Neuronal stem cell (in vitro differentiated cells): ENCODE results near the gene SMIM32.

ENCODE experiments used
- DNase-seq: peaks from one replicate; pipeline ENCODE4 v3.0.0-alpha.2; 2013; ENCODE audit warnings: low spot score
- H2AFZ ChIP-seq: one replicate; pipeline ENCODE4 v1.6.1; 2013; ENCODE audit warnings: mild to moderate bottlenecking, low read length, inconsistent platforms
- H2AK5ac ChIP-seq: 2 replicates; pipeline ENCODE4 v1.6.1; 2013; ENCODE audit warnings: low read depth, mild to moderate bottlenecking, inconsistent platforms, low read length, moderate library complexity, mixed read lengths
- H2BK120ac ChIP-seq: 2 replicates; pipeline ENCODE4 v1.6.1; 2013; ENCODE audit warnings: low read depth, mild to moderate bottlenecking, inconsistent platforms, low read length, moderate library complexity, mixed read lengths
- H2BK12ac ChIP-seq: one replicate; pipeline ENCODE4 v1.6.1; 2013; ENCODE audit warnings: low read length, inconsistent platforms
- H2BK15ac ChIP-seq: 2 replicates; pipeline ENCODE4 v1.6.1; 2013; ENCODE audit warnings: mild to moderate bottlenecking, low read length, inconsistent platforms, mixed read lengths
- H2BK5ac ChIP-seq: one replicate; pipeline ENCODE4 v1.6.1; 2013; ENCODE audit warnings: inconsistent platforms, mild to moderate bottlenecking, low read length, moderate library complexity
- H3K14ac ChIP-seq: one replicate; pipeline ENCODE4 v1.6.1; 2013; ENCODE audit warnings: low read length, inconsistent platforms
- H3K18ac ChIP-seq: 2 replicates; pipeline ENCODE4 v1.6.1; 2013; ENCODE audit warnings: low read length, inconsistent platforms
- H3K23ac ChIP-seq: 2 replicates; pipeline ENCODE4 v1.6.1; 2013; ENCODE audit warnings: low read depth, mild to moderate bottlenecking, mixed read lengths, low read length, inconsistent platforms; ENCODE audit not compliant: poor library complexity
- H3K27ac ChIP-seq: replicated peaks from 3 replicates; pipeline ENCODE4 v1.5.1; 2013; ENCODE audit warnings: low read length, inconsistent platforms
- H3K27me3 ChIP-seq, 3 experiments: 2 replicates each; pipeline ENCODE4 v1.6.1; 2013; ENCODE audit warnings: low read length in 3 of 3, mild to moderate bottlenecking in 2 of 3, inconsistent platforms in 1 of 3, low read depth in 1 of 3, mixed read lengths in 1 of 3, moderate library complexity in 1 of 3; ENCODE audit not compliant: control insufficient read depth in 3 of 3, insufficient read depth in 3 of 3
- H3K36me3 ChIP-seq, 2 donors: replicated peaks in 1 of 2; 2 replicates each; pipeline ENCODE4 v1.6.1; 2013; ENCODE audit warnings: low read length in 2 of 2; ENCODE audit not compliant: control insufficient read depth in 2 of 2, insufficient read depth in 2 of 2
- H3K4ac ChIP-seq: 2 replicates; pipeline ENCODE4 v1.6.1; 2013; ENCODE audit warnings: inconsistent platforms, mild to moderate bottlenecking, low read length, moderate library complexity
- H3K4me1 ChIP-seq, 2 donors: 1 replicate in 1 of 2; 2 replicates in 1 of 2; pipeline ENCODE4 v1.6.1; 2013; ENCODE audit warnings: low read length in 2 of 2, low read depth in 1 of 2; ENCODE audit not compliant: control insufficient read depth in 2 of 2, insufficient read depth in 1 of 2
- H3K4me2 ChIP-seq: one replicate; pipeline ENCODE4 v1.6.1; 2013; ENCODE audit warnings: mild to moderate bottlenecking, low read length, inconsistent platforms; ENCODE audit not compliant: insufficient read depth, poor library complexity, severe bottlenecking
- H3K4me3 ChIP-seq, 2 donors: 2 replicates each; pipeline ENCODE4 v1.5.1; 2013; ENCODE audit warnings: low read length in 2 of 2, mild to moderate bottlenecking in 2 of 2, inconsistent platforms in 1 of 2, moderate library complexity in 1 of 2
- H3K79me1 ChIP-seq: one replicate; pipeline ENCODE4 v1.6.1; 2013; ENCODE audit warnings: low read depth, mild to moderate bottlenecking, inconsistent platforms, low read length, moderate library complexity
- H3K9ac ChIP-seq: one replicate; pipeline ENCODE4 v1.6.1; 2013; ENCODE audit warnings: mild to moderate bottlenecking, low read depth, low read length, inconsistent platforms; ENCODE audit not compliant: poor library complexity
- H3K9me3 ChIP-seq, 2 donors: replicated peaks in 1 of 2; 2 replicates each; pipeline versions ENCODE3 to v1.6.1; 2013; ENCODE audit warnings: low read length in 2 of 2, mild to moderate bottlenecking in 2 of 2, inconsistent platforms in 1 of 2, low read depth in 1 of 2, mixed read lengths in 1 of 2, moderate library complexity in 1 of 2; ENCODE audit not compliant: control insufficient read depth in 2 of 2, insufficient read depth in 1 of 2
- H4K8ac ChIP-seq: one replicate; pipeline ENCODE4 v1.6.1; 2013; ENCODE audit warnings: low read depth, mild to moderate bottlenecking, inconsistent platforms, low read length, moderate library complexity
- H4K91ac ChIP-seq: one replicate; pipeline ENCODE4 v1.6.1; 2013; ENCODE audit warnings: low read length, low read depth, mild to moderate bottlenecking, inconsistent platforms; ENCODE audit not compliant: poor library complexity
- WGBS, 2 donors: extraction: QIAGEN DNeasy Blood & Tissue Kit; methylation state at CpG; one replicate each; pipeline ENCODE4 v1.1.7; 2013; ENCODE audit warnings: missing lambda C conversion rate in 2 of 2, mixed read lengths in 1 of 2; ENCODE audit not compliant: insufficient read length in 2 of 2, insufficient replicate concordance in 1 of 2; ENCODE audit errors: extremely low coverage in 2 of 2; 5-methylcytosine and 5-hydroxymethylcytosine counted together

The SMIM32 gene

GRCh38 chr5:136197462-136198142, 4.6 kb upstream of the SMIM32 start:
- Histone ChIP-seq H2AFZ (no peak overlapping the region), H3K27ac (no peak overlapping the region), H2BK15ac (no peak overlapping the region), H2BK5ac (no peak overlapping the region), H4K8ac (no peak overlapping the region), H3K9me3 (no peaks in the 10 kb centered on the region), H3K14ac (no peak overlapping the region), H3K4me2 (no peak overlapping the region), H2BK120ac (no peak overlapping the region), H3K4me3 (no peak overlapping the region), H3K79me1 (no peaks in the 10 kb centered on the region), H3K36me3 (no peaks in the 10 kb centered on the region), H3K23ac (no peak overlapping the region), H3K27me3 (peaks cover 0 to 71% (median 14%) of the 10 kb centered on the region in 3 experiments), H3K9ac (no peak overlapping the region), H3K18ac (no peak overlapping the region), H3K4ac (no peak overlapping the region), H4K91ac (no peak overlapping the region), H3K4me1 (peaks cover 10 to 18% of the 10 kb centered on the region in 2 donors), H2BK12ac (no peak overlapping the region), H2AK5ac (peak overlapping the region; percentile 15)
- DNase-seq, result no peak
- WGBS, 2 donors, result no CpG with 5 or more reads among the region's 4 CpGs

GRCh38 chr5:136195971-136196820, 3.2 kb upstream of the SMIM32 start:
- Histone ChIP-seq H3K27ac (no peak overlapping the region), H3K4me1 (peaks cover 9 to 19% of the 10 kb centered on the region in 2 donors), H3K4me2 (no peak overlapping the region), H2BK5ac (no peak overlapping the region), H3K18ac (no peak overlapping the region), H2BK15ac (no peak overlapping the region), H3K4me3 (no peak overlapping the region), H2AK5ac (no peak overlapping the region), H4K91ac (no peak overlapping the region), H2BK12ac (no peak overlapping the region), H4K8ac (no peak overlapping the region), H2AFZ (no peak overlapping the region), H3K9me3 (no peaks in the 10 kb centered on the region), H2BK120ac (no peak overlapping the region), H3K27me3 (peaks cover 8 to 72% (median 28%) of the 10 kb centered on the region in 3 experiments), H3K14ac (no peak overlapping the region), H3K36me3 (no peaks in the 10 kb centered on the region), H3K23ac (no peak overlapping the region), H3K4ac (no peak overlapping the region), H3K79me1 (no peaks in the 10 kb centered on the region), H3K9ac (no peak overlapping the region)
- no peak for DNase-seq
- no CpG with 5 or more reads among the region's 12 CpGs for WGBS, 2 donors

- no peaks in the 10 kb centered on the region for H3K9me3 ChIP-seq
- H2AFZ ChIP-seq, result no peak overlapping the region
- peaks cover 9 to 70% (median 44%) of the 10 kb centered on the region in 3 experiments for H3K27me3 ChIP-seq
- no peak overlapping the region for H3K27ac ChIP-seq
- no peaks in the 10 kb centered on the region for H3K79me1 ChIP-seq
- H4K8ac ChIP-seq, result no peak overlapping the region
- WGBS, 2 donors, result no CpG with 5 or more reads among the region's 3 CpGs
- no peak overlapping the region for H3K14ac ChIP-seq
- H2BK120ac ChIP-seq, result no peak overlapping the region
- no peak for DNase-seq
- H3K4me2 ChIP-seq, result no peak overlapping the region
- no peaks in the 10 kb centered on the region for H3K36me3 ChIP-seq
- H2BK5ac ChIP-seq, result no peak overlapping the region
- H3K9ac ChIP-seq, result no peak overlapping the region
- no peak overlapping the region for H4K91ac ChIP-seq
- H3K18ac ChIP-seq, result no peak overlapping the region
- no peak overlapping the region for H3K23ac ChIP-seq
- no peak overlapping the region for H3K4ac ChIP-seq
- H2BK12ac ChIP-seq, result no peak overlapping the region
- no peak overlapping the region for H3K4me3 ChIP-seq
- H2AK5ac ChIP-seq, result no peak overlapping the region
- H3K4me1 ChIP-seq, result peaks cover 9 to 19% of the 10 kb centered on the region in 2 donors
- H2BK15ac ChIP-seq, result no peak overlapping the region
Measured at GRCh38 chr5:136194576-136194975, 1.6 kb upstream of the SMIM32 start.

GRCh38 chr5:136193322-136193935, 467 bp upstream of the SMIM32 start:
- Histone ChIP-seq H3K9me3 (no peaks in the 10 kb centered on the region), H3K27me3 (peaks cover 9 to 61% (median 45%) of the 10 kb centered on the region in 3 experiments)

More at GRCh38 chr5:136193322-136193935, 467 bp upstream of the SMIM32 start:
- H2BK12ac ChIP-seq, result no peak overlapping the region
- no peak overlapping the region for H3K9ac ChIP-seq
- DNase-seq, result no peak
- H3K14ac ChIP-seq, result no peak overlapping the region
- no peak overlapping the region for H3K27ac ChIP-seq
- H4K91ac ChIP-seq, result no peak overlapping the region
- H3K4me1 ChIP-seq, result peaks cover 9 to 19% of the 10 kb centered on the region in 2 donors
- peak overlapping the region; percentile 97 for H2AFZ ChIP-seq
- no peaks in the 10 kb centered on the region for H3K79me1 ChIP-seq
- peak overlapping the region; percentile 55 for H3K23ac ChIP-seq
- H4K8ac ChIP-seq, result no peak overlapping the region
- H2AK5ac ChIP-seq, result peak overlapping the region; percentile 34
- WGBS, 2 donors, result no CpG with 5 or more reads among the region's 18 CpGs
- H2BK120ac ChIP-seq, result no peak overlapping the region
- no peak overlapping the region for H2BK15ac ChIP-seq
- peak overlapping the region; percentile 28 to 52 for H3K4me3 ChIP-seq
- H3K4ac ChIP-seq, result no peak overlapping the region
- peak overlapping the region; percentile 99 for H3K4me2 ChIP-seq
- H3K36me3 ChIP-seq, result peaks cover 3 to 9% of the 10 kb centered on the region in 2 donors
- no peak overlapping the region for H2BK5ac ChIP-seq
- H3K18ac ChIP-seq, result peak overlapping the region; percentile 29
